HepG2 (cell line): ENCODE measurements around the gene VTN. TPM values are rescaled to one million over a fixed set of nuclear protein-coding genes. Genes with fewer than 3 reads are reported as not detected.
A peak's percentile ranks its signal among the peaks of the same experiment; 100 is the strongest.

Experiments used
- ARHGAP35 ChIP-seq: sonication (generic); formaldehyde crosslinking; IDR thresholded peaks from 2 replicates; pipeline ENCODE4 v1.9.0; 2022; ENCODE audit warnings: mild to moderate bottlenecking, inconsistent platforms, moderate library complexity, missing genetic modification reagents, borderline replicate concordance
- ARID2 ChIP-seq: sonication (generic); formaldehyde crosslinking; IDR thresholded peaks from 2 replicates; pipeline ENCODE4 v1.8.1; 2022; ENCODE audit warnings: mild to moderate bottlenecking, missing genetic modification reagents, borderline replicate concordance
- CCDC6 ChIP-seq: sonication (generic); formaldehyde crosslinking; IDR thresholded peaks from 2 replicates; pipeline ENCODE4 v1.8.1; 2022; ENCODE audit warnings: mild to moderate bottlenecking, missing genetic modification reagents, moderate library complexity
- DNMT1 ChIP-seq: sonication (generic); formaldehyde crosslinking; IDR thresholded peaks from 2 replicates; pipeline ENCODE4 v1.5.1; 2020; ENCODE audit warnings: mild to moderate bottlenecking, missing genetic modification reagents
- MAF1 ChIP-seq: sonication (generic); formaldehyde crosslinking; IDR thresholded peaks from 2 replicates; pipeline ENCODE4 v1.5.0; 2020; ENCODE audit warnings: missing genetic modification reagents, borderline replicate concordance
- MEIS1 ChIP-seq: sonication (generic); formaldehyde crosslinking; IDR thresholded peaks from 2 replicates; pipeline ENCODE4 v1.9.0; 2021; ENCODE audit warnings: mild to moderate bottlenecking, missing genetic modification reagents, moderate library complexity, borderline replicate concordance
- MLLT10 ChIP-seq: sonication (generic); formaldehyde crosslinking; IDR thresholded peaks from 2 replicates; pipeline ENCODE4 v1.4.0; 2020; ENCODE audit warnings: missing genetic modification reagents
- PHF20 ChIP-seq: sonication (generic); formaldehyde crosslinking; IDR thresholded peaks from 2 replicates; pipeline ENCODE4 v1.5.0; 2020; ENCODE audit warnings: mild to moderate bottlenecking, missing genetic modification reagents
- POLR2G ChIP-seq: fragments of 200-400 bp; formaldehyde crosslinking; IDR thresholded peaks from 2 replicates; pipeline ENCODE4 v1.6.1; 2018; ENCODE audit warnings: mild to moderate bottlenecking, low read depth, low read length, moderate library complexity
- SMYD3 ChIP-seq: sonication (generic); formaldehyde crosslinking; IDR thresholded peaks from 2 replicates; pipeline ENCODE4 v1.8.1; 2023; ENCODE audit warnings: mild to moderate bottlenecking, missing genetic modification reagents
- ZC3H4 ChIP-seq: sonication (generic); formaldehyde crosslinking; IDR thresholded peaks from 2 replicates; pipeline ENCODE4 v1.4.0; 2020; ENCODE audit warnings: missing genetic modification reagents, borderline replicate concordance
- ZFP1 ChIP-seq: IDR thresholded peaks from 2 replicates; pipeline ENCODE4 v1.6.1; 2016
- ZMYM2 ChIP-seq: sonication (generic); formaldehyde crosslinking; IDR thresholded peaks from 2 replicates; pipeline ENCODE4 v1.8.0; 2022; ENCODE audit warnings: mild to moderate bottlenecking, missing genetic modification reagents
- ZNF256 ChIP-seq: sonication (generic); formaldehyde crosslinking; conservative IDR thresholded peaks from 2 replicates; pipeline ENCODE4 v1.4.0; 2020; ENCODE audit warnings: missing genetic modification reagents
- ZNF782 ChIP-seq: sonication (generic); formaldehyde crosslinking; IDR thresholded peaks from 2 replicates; pipeline ENCODE4 v1.4.0; 2020; ENCODE audit warnings: missing genetic modification reagents, mild to moderate bottlenecking, borderline replicate concordance
- polyA plus RNA-seq, 8 experiments: library from polyadenylated mRNA; depleted of rRNA in 3 of 8; stranded (reverse) in 7 of 8; unstranded in 1 of 8; fragments of >200 nt; fragmentation: Illumina TruSeq in 4 of 8; extraction: Trizol in 4 of 8; gene quantifications; 2 replicates each; pipeline versions ENCODE4 v1.2.1 to v1.2.3, GENCODE V29; 2011 to 2016; ENCODE audit warnings: low read depth in 4 of 8, missing spikeins in 1 of 8, mixed read lengths in 1 of 8; ENCODE audit not compliant: insufficient read depth in 1 of 8
- total RNA-seq, 5 experiments: library from RNA; depleted of rRNA; stranded (reverse); fragments of >200 nt; fragmentation: Illumina TruSeq; extraction: Trizol; gene quantifications; 2 replicates each; pipeline ENCODE4 v1.2.3, GENCODE V29; 2016; ENCODE audit warnings: low read depth in 1 of 5
- TF ChIP-seq, protein P1 (sequence below): sonication (generic); formaldehyde crosslinking; IDR thresholded peaks from 2 replicates; pipeline ENCODE4 v1.4.0; 2020; ENCODE audit warnings: missing genetic modification reagents
- TF ChIP-seq, protein P2 (sequence below): sonication (generic); formaldehyde crosslinking; IDR thresholded peaks from 2 replicates; pipeline ENCODE4 v1.4.0; 2020; ENCODE audit warnings: mild to moderate bottlenecking, missing genetic modification reagents, borderline replicate concordance
- TF ChIP-seq, protein P3 (sequence below): sonication (generic); formaldehyde crosslinking; IDR thresholded peaks from 2 replicates; pipeline ENCODE4 v1.4.0; 2020; ENCODE audit warnings: missing genetic modification reagents, borderline replicate concordance

Gene VTN
- total and polyA plus RNA-seq, 2 of the 13 experiments (the other 11 are each of a cell fraction or from before 2014, with no cell fraction given): 108 to 131 TPM

DNA sequence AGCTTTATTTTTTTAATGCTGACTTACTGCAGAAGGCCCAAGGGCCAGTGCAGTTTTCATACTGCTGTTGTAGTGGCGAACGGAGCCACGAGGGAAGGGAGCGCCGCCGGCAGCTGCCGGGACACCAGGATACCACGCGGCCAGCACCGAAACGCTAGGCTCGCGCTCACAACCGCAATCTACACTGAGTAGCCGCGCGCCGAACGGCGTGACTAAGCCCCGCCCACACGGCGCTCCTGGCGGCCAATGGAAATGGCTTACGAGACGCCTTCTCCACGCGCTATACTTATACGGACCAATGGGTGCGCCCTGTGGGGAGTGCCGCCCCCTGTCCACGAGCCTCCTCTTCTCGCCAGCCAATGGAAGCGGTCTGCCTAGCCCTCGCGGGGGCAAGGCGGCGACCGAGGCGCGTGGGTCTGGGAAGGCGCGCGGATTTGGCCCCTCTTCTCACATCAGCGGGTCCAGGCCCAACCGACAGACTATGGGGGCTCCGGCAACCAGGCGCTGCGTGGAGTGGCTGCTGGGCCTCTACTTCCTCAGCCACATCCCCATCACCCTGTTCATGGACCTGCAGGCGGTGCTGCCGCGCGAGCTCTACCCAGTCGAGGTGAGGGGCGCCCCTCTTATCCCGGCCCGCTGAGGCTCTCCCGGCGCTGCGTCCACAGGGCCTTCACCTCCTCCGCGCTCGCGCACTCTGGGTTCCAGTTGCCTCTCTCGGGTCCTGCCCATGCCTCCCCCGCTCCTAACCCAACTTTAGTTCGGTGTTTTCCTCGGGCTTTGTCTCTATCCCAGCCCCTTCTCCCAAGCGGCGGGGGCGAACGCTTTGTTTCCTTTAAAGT lies 51.1 kb downstream of the VTN start, which contains the start of gene TMEM97 (continued):
- TF ChIP-seq MLLT10 (no peak), ZNF782 (0 out of 2 replicates have a peak, but pooled peaks have one; percentile 50), ARHGAP35 (0 out of 2 replicates have a peak, but pooled peaks have one; percentile 48), POLR2G (peak; percentile 80), PHF20 (CRISPR knock-in tag) (no peak; the same call in 1 of the 2 replicates), ZFP1 (CRISPR knock-in tag) (no peak), MAF1 (CRISPR knock-in tag) (peak; percentile 94), ZMYM2 (CRISPR knock-in tag) (peak; percentile 67; the same call in 1 of the 2 replicates), CCDC6 (CRISPR knock-in tag) (peak; percentile 67; the same call in 1 of the 2 replicates), ARID2 (CRISPR knock-in tag) (peak; percentile 93), ZC3H4 (CRISPR knock-in tag) (no peak), MEIS1 (CRISPR knock-in tag) (peak; percentile 51; the same call in 1 of the 2 replicates), DNMT1 (CRISPR knock-in tag) (no peak; the same call in 1 of the 2 replicates), ZNF256 (CRISPR knock-in tag) (no peak; the same call in 1 of the 2 replicates), SMYD3 (peak; percentile 96)
- TF ChIP-seq, protein P1, sequence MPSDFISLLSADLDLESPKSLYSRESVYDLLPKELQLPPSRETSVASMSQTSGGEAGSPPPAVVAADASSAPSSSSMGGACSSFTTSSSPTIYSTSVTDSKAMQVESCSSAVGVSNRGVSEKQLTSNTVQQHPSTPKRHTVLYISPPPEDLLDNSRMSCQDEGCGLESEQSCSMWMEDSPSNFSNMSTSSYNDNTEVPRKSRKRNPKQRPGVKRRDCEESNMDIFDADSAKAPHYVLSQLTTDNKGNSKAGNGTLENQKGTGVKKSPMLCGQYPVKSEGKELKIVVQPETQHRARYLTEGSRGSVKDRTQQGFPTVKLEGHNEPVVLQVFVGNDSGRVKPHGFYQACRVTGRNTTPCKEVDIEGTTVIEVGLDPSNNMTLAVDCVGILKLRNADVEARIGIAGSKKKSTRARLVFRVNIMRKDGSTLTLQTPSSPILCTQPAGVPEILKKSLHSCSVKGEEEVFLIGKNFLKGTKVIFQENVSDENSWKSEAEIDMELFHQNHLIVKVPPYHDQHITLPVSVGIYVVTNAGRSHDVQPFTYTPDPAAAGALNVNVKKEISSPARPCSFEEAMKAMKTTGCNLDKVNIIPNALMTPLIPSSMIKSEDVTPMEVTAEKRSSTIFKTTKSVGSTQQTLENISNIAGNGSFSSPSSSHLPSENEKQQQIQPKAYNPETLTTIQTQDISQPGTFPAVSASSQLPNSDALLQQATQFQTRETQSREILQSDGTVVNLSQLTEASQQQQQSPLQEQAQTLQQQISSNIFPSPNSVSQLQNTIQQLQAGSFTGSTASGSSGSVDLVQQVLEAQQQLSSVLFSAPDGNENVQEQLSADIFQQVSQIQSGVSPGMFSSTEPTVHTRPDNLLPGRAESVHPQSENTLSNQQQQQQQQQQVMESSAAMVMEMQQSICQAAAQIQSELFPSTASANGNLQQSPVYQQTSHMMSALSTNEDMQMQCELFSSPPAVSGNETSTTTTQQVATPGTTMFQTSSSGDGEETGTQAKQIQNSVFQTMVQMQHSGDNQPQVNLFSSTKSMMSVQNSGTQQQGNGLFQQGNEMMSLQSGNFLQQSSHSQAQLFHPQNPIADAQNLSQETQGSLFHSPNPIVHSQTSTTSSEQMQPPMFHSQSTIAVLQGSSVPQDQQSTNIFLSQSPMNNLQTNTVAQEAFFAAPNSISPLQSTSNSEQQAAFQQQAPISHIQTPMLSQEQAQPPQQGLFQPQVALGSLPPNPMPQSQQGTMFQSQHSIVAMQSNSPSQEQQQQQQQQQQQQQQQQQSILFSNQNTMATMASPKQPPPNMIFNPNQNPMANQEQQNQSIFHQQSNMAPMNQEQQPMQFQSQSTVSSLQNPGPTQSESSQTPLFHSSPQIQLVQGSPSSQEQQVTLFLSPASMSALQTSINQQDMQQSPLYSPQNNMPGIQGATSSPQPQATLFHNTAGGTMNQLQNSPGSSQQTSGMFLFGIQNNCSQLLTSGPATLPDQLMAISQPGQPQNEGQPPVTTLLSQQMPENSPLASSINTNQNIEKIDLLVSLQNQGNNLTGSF: peak; percentile 74; the same call in 1 of the 2 replicates
- TF ChIP-seq, protein P2, sequence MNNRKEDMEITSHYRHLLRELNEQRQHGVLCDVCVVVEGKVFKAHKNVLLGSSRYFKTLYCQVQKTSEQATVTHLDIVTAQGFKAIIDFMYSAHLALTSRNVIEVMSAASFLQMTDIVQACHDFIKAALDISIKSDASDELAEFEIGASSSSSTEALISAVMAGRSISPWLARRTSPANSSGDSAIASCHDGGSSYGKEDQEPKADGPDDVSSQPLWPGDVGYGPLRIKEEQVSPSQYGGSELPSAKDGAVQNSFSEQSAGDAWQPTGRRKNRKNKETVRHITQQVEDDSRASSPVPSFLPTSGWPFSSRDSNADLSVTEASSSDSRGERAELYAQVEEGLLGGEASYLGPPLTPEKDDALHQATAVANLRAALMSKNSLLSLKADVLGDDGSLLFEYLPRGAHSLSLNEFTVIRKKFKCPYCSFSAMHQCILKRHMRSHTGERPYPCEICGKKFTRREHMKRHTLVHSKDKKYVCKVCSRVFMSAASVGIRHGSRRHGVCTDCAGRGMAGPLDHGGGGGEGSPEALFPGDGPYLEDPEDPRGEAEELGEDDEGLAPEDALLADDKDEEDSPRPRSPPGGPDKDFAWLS (CRISPR knock-in tag): no peak
- TF ChIP-seq, protein P3, sequence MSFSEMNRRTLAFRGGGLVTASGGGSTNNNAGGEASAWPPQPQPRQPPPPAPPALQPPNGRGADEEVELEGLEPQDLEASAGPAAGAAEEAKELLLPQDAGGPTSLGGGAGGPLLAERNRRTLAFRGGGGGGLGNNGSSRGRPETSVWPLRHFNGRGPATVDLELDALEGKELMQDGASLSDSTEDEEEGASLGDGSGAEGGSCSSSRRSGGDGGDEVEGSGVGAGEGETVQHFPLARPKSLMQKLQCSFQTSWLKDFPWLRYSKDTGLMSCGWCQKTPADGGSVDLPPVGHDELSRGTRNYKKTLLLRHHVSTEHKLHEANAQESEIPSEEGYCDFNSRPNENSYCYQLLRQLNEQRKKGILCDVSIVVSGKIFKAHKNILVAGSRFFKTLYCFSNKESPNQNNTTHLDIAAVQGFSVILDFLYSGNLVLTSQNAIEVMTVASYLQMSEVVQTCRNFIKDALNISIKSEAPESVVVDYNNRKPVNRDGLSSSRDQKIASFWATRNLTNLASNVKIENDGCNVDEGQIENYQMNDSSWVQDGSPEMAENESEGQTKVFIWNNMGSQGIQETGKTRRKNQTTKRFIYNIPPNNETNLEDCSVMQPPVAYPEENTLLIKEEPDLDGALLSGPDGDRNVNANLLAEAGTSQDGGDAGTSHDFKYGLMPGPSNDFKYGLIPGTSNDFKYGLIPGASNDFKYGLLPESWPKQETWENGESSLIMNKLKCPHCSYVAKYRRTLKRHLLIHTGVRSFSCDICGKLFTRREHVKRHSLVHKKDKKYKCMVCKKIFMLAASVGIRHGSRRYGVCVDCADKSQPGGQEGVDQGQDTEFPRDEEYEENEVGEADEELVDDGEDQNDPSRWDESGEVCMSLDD (CRISPR knock-in tag): peak; percentile 83
